HTR-8/SVneo (cell line): ENCODE measurements around the gene GREB1L.

Experiments used
- DNase-seq: peaks from one replicate; pipeline ENCODE4 v3.0.0; 2011; ENCODE audit warnings: low spot score, mixed read lengths; ENCODE audit not compliant: insufficient read length
- FAIRE-seq: peaks from 2 replicates; lab custom pipeline; 2011; peaks lifted over from hg19 to GRCh38; lab: Jason Lieb, UNC

GREB1L gene

GRCh38 chr18:21525916-21526315 lies 283.9 kb downstream of the GREB1L start:
- no peak for DNase-seq
- no peak for FAIRE-seq

GRCh38 chr18:21526463-21526862 lies 284.4 kb downstream of the GREB1L start:
- no peak for FAIRE-seq
- DNase-seq = no peak

GRCh38 chr18:21534327-21534726 lies 292.3 kb downstream of the GREB1L start:
- FAIRE-seq (no peak), DNase-seq (no peak)

- FAIRE-seq = no peak
- DNase-seq = no peak
Measured at GRCh38 chr18:21538230-21538629, 296.2 kb downstream of the GREB1L start.

- no peak for DNase-seq
- no peak for FAIRE-seq
Measured at GRCh38 chr18:21546423-21546822, 304.4 kb downstream of the GREB1L start.

- DNase-seq = no peak
- FAIRE-seq = no peak
Measured at GRCh38 chr18:21548647-21549046, 306.6 kb downstream of the GREB1L start.

GRCh38 chr18:21550510-21550970 lies 308.5 kb downstream of the GREB1L start:
- no peak for FAIRE-seq

GRCh38 chr18:21557607-21558253 lies 315.7 kb downstream of the GREB1L start:
- no peak for FAIRE-seq
- DNase-seq = no peak

More at GRCh38 chr18:21550510-21550970, 308.5 kb downstream of the GREB1L start:
- DNase-seq = no peak

- DNase-seq (no peak), FAIRE-seq (no peak)
Measured at GRCh38 chr18:21559195-21559594, 317.2 kb downstream of the GREB1L start.

GRCh38 chr18:21571772-21572171 lies 329.7 kb downstream of the GREB1L start:
- DNase-seq (no peak), FAIRE-seq (no peak)
